ENCODE results near the gene P4HA3. TPM values are rescaled to one million over a fixed set of nuclear protein-coding genes. Genes with fewer than 3 reads are reported as not detected.

The P4HA3 gene
- polyA plus RNA-seq, 4 donors: 0.93 to 1.3 (median 1.0) TPM

- DNase-seq (ENCODE audit: low read depth in 4 of 4, low spot score in 3 of 4): no peak
These were observed 6.9 kb upstream of the P4HA3 start for GRCh38 chr11:74318241-74318932.

- DNase-seq (ENCODE audit: low read depth in 4 of 4, low spot score in 3 of 4): no peak
These were observed 5.5 kb upstream of the P4HA3 start for GRCh38 chr11:74316772-74317505.

- no peak for DNase-seq (ENCODE audit: low read depth in 4 of 4, low spot score in 3 of 4)
These were observed 886 bp upstream of the P4HA3 start for GRCh38 chr11:74312326-74312725.

- DNase-seq (ENCODE audit: low read depth in 4 of 4, low spot score in 3 of 4): no peak
These were observed 583 bp downstream of the P4HA3 start for GRCh38 chr11:74310857-74311256.

GRCh38 chr11:74307434-74307833 is 4.0 kb downstream of the P4HA3 start:
- no peak for DNase-seq (ENCODE audit: low read depth in 4 of 4, low spot score in 3 of 4)

GRCh38 chr11:74306435-74307175 is 4.8 kb downstream of the P4HA3 start:
- DNase-seq (ENCODE audit: low read depth in 4 of 4, low spot score in 3 of 4): no peak

- no peak for DNase-seq (ENCODE audit: low read depth in 4 of 4, low spot score in 3 of 4)
These were observed 12.4 kb downstream of the P4HA3 start for GRCh38 chr11:74299015-74299414.

GRCh38 chr11:74297484-74297883 is 14.0 kb downstream of the P4HA3 start:
- DNase-seq (ENCODE audit: low read depth in 4 of 4, low spot score in 3 of 4): no peak

GRCh38 chr11:74288911-74289310 is 22.5 kb downstream of the P4HA3 start:
- no peak for DNase-seq (ENCODE audit: low read depth in 4 of 4, low spot score in 3 of 4)

- DNase-seq (ENCODE audit: low read depth in 4 of 4, low spot score in 3 of 4): no peak
These were observed 23.3 kb downstream of the P4HA3 start for GRCh38 chr11:74288161-74288560.

GRCh38 chr11:74284466-74284865 is 27.0 kb downstream of the P4HA3 start:
- DNase-seq (ENCODE audit: low read depth in 4 of 4, low spot score in 3 of 4): no peak

GRCh38 chr11:74283580-74284180 is 27.8 kb downstream of the P4HA3 start:
- no peak for DNase-seq (ENCODE audit: low read depth in 4 of 4, low spot score in 3 of 4)

GRCh38 chr11:74282914-74283371 is 28.5 kb downstream of the P4HA3 start:
- no peak for DNase-seq (ENCODE audit: low read depth in 4 of 4, low spot score in 3 of 4)

- DNase-seq (ENCODE audit: low read depth in 4 of 4, low spot score in 3 of 4): no peak
These were observed 29.0 kb downstream of the P4HA3 start for GRCh38 chr11:74282421-74282820.

- no peak for DNase-seq (ENCODE audit: low read depth in 4 of 4, low spot score in 3 of 4)
These were observed 30.9 kb downstream of the P4HA3 start for GRCh38 chr11:74280494-74280893.

- DNase-seq (ENCODE audit: low read depth in 4 of 4, low spot score in 3 of 4): no peak
These were observed 32.2 kb downstream of the P4HA3 start for GRCh38 chr11:74279256-74279655.

- no peak for DNase-seq (ENCODE audit: low read depth in 4 of 4, low spot score in 3 of 4)
These were observed 32.7 kb downstream of the P4HA3 start for GRCh38 chr11:74278721-74279161.

GRCh38 chr11:74278103-74278502 is 33.3 kb downstream of the P4HA3 start:
- no peak for DNase-seq (ENCODE audit: low read depth in 4 of 4, low spot score in 3 of 4)

GRCh38 chr11:74276581-74276980 is 34.9 kb downstream of the P4HA3 start:
- DNase-seq (ENCODE audit: low read depth in 4 of 4, low spot score in 3 of 4): no peak

GRCh38 chr11:74272276-74272675 is 39.2 kb downstream of the P4HA3 start:
- DNase-seq (ENCODE audit: low read depth in 4 of 4, low spot score in 3 of 4): no peak
